Kasumi-1 (cell line): ENCODE data around the gene FOXL3.

Source experiments
- DNase-seq, 2 experiments: peaks; one replicate each; lab custom pipeline; 2025; lab: John Stamatoyannopoulos, UW

Gene FOXL3

DNA sequence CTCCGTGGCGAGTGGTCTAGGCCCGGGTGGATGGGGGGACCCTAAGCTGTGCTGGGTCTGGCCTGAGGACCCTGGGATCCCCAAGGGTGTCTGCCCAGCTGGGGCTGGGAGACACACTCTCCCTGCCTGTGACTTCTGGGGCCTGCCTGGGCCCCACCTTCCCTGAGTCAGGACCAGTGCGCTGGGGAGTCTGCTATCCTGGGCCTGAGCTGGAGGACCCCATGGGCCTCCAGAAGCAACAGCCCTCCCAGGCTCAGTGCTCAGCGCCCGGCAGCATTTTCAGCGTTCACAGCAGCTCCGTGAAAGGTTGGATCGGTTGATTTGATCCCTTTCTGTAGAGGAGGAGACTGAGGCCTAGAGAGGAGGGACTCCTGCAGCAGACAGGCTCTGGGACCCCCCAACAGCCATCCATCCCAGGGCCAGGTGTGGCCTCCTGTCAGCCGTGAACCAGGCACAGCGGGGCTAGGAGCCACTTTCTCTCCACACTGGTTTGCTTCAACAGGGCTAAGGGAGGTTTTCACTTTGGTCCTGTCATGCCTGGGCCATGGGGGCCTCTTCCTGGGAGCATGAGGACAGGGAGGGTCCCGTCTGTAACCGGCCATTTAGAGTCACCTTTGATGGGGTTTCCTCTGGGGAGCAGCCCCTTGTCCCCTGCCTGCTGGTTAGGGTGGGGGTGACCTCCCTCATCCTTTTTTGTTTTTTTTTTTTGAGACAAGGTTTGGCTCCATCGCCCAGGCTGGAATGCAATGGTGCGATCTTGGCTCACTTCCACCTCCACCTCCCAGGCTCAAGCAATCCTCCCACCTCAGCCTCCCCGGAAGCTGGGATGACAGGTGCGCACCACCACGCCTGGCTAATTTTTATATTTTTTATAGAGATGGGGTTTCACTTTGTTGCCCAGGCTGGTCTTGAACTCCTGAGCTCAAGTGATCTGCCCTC is 12.4 kb downstream of the FOXL3 start:
- no peak for DNase-seq

GRCh38 chr7:303425-303824 is 13.5 kb downstream of the FOXL3 start:
- no peak for DNase-seq

GRCh38 chr7:303884-304573 is 14.1 kb downstream of the FOXL3 start:
- no peak for DNase-seq

DNA sequence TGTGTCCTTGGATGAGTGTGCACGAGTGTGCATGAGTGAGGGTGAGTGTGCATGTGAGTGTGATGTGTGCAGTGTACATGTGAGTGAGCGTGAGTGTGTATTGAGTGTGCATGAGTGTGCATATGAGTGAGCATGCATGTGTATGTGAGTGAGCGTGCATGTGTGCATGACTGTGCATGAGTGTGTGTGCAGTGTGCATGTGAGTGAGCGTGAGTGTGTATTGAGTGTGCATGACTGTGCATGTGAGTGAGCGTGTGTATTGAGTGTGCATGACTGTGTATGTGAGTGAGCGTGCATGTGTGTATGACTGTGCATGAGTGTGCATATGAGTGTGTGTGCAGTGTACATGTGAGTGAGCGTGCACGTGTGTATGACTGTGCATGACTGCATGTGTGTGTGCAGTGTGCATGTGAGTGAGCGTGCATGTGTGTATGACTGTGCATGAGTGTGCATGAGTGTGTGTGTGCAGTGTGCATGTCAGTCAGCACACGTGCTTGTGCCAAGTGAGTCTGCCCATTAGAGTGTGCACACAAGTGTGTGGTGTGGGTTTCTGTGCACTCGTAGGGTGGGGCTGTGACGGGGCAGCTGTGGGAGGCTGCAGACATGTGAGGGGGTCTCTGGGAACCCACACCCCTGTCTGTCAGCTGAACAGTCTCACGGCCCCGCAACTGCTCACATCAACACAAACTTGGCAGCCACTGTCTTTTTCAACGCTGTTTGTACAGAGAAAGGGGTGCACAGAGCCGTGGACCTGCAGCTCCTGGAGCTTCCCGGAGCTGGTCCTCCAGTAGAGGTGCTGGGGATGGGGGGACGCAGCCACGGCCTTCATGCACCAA is 14.8 kb downstream of the FOXL3 start:
- DNase-seq = no peak

GRCh38 chr7:305410-306151 is 15.6 kb downstream of the FOXL3 start:
- DNase-seq = no peak

- no peak for DNase-seq
Observed at GRCh38 chr7:307970-308369, 18.0 kb downstream of the FOXL3 start.

DNA sequence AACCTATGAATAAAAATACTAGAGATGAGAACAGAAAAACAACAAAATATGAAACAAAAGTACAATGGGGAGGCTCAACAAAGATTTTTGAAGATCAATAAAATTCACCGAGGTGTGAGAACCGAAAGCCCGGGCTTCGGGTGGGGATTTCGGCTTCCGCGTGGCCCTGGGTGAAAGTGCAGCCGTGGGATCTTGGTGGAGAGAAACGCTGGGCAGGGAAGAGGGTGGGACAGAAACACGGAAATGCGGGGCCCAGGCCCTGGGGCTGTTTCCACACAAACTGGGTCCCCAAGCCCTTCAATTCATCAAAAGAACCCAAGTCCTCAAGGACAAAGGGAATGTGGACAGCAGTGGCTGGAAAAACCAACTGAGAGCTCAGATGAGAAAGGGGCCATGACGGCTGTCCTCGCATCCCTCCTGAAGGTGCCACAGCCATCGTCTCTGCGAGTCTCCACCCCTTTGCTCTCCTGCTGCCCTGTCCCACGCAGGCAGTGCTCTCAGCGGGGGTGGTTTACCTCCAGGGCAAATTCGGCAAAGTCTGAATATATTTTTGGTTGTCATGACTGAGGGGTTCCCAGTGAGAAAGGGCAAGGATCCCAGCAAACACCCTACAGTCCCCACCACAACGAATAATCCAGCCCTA is 19.7 kb downstream of the FOXL3 start:
- DNase-seq = no peak

GRCh38 chr7:311131-311680 is 21.2 kb downstream of the FOXL3 start:
- DNase-seq = no peak

- no peak for DNase-seq
Observed at GRCh38 chr7:311796-312195, 21.8 kb downstream of the FOXL3 start.

DNA sequence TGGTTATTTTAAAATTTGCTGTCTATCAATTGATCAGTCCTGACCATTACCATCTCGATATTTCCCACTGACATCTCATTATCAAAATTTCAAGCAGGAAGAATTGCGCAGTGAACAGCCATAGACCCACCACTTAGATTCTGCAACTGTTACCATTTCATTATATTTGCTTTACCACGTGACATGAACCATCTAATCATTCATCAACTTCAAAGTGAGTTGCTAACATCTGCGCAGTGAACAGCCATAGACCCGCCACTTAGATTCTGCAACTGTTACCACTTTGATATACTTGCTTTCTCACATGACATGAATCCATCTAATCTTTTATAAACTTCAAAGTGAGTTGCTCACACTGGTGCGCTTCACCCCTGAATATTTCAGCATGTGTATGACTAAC is 22.5 kb downstream of the FOXL3 start:
- no peak for DNase-seq

DNA sequence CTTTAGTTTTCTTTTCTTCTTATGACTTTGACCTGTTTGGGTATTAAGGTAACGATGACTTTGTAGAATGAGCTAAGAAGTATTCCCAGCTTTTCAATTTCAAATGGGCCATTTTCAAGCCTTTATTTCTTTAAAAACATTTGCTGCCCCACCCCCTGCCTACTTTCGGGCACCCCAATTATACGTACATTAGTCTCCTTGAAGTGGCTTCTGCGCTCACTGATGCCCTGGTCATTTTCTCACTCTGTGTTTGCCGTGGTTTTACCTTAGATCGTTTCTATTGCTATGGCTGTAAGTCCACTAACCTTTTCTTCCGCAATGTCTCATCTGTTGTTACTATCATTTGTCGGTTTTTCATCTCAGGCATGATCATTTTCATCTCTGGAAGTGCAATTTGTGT is 24.9 kb downstream of the FOXL3 start:
- DNase-seq = no peak

DNA sequence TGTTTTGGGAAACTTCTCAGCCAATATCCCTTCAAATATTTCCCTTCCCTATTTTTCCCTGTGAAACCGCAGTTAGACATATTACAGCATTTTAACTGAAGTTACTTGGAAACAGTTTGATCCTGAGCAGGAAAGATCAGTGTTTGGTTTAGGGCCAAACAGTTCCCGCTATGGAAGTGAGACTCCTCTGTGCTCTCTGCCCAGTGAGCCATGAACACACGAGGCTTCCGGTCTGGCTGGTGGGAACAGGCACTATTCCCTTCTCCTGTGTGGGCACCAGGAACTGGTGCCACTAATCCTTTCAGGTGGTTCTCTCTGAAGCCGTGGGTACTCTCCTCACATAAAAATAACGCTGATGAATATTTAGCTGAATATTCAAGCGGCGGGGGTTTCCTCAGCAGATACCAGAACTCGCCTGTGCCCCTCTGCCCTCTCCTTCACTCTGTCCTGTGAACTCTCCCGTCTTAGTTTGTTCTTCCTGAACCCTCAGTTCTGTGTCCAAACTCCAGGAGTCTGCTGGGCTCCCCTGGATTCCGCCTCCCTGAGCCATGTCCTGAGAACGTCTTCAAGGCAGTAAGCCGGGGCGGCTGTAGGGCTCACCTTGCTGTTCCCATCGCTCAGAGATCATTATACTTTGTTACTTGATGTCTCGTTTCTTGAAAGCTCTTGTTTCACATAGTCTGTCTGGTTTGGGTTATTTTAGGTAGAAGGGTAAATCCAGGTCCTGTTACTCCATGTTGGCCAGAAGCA is 25.7 kb downstream of the FOXL3 start:
- no peak for DNase-seq

DNA sequence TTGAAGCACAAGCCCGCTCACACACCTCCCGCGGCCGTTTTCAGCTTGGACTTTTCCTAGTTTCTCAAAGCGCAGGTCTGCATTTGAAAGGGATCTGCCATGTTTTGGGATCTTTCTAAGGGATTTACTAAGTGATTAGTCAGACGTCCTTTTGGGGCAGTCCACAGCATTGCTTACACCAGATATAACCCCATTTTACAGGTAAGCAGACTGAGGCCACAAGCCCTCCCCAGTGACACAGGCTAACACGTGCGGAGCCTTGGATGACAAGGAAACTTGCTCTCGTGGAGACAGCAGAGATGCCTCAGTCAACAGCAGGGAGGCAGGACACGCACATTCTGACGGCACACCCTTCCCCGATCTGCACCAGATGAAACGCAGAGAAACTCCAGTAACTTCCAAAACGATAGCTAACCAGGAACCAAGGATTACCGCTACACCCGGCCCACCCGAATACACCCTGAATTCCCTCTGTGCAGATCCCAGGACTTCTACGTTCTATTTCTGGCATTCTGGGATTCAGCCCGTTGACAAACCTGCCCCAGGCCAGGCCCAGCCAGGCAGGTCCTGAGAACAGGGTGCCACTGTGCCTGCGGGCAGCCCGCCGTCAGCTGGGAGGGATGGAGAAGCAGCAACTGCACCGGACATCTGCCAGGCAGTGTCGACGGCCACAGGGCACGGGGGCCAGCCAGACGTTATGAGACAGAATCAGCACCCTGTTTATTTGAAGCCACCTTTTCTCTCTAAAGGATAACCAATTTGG is 27.9 kb downstream of the FOXL3 start:
- no peak for DNase-seq

- no peak for DNase-seq
Observed at GRCh38 chr7:318476-318875, 28.5 kb downstream of the FOXL3 start.

DNA sequence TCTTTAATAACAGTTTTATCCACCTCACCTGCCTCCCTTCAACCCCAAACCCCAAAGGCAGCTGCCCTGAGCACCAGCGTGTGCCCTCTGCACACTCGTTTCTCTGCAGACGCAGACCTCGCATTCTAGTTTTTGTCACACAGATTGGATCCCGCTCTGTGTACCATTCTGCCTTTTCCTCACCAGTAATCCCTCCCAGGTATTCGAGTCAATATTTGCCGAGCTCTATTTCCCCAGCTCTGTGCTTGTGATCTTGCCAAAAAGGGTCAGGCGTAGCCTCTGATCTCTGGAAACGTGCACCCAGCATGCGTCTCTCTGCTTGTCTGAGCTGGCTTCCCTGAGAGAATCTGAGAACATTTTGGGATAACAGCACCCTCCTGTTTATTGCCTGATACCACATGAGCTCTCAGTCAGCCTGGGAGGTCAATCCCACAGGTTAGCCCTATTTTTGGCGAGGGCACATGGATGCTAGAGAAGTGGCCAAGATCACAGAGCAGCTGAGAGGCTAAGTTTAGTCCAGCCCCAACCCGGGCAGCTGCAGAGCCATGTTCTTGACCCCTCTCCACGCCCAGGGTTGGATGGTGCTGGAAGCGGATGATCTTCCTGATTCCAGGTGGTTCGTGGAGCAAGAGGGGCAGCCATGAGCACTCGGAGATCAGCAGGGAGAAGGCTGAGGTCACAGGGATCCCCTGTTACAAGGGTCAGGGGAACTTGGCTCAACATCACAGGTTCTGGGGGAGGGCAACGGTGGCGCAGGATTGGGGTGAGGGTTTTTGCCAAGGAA is 29.1 kb downstream of the FOXL3 start:
- no peak for DNase-seq

GRCh38 chr7:320297-320696 is 30.3 kb downstream of the FOXL3 start:
- DNase-seq = no peak

DNA sequence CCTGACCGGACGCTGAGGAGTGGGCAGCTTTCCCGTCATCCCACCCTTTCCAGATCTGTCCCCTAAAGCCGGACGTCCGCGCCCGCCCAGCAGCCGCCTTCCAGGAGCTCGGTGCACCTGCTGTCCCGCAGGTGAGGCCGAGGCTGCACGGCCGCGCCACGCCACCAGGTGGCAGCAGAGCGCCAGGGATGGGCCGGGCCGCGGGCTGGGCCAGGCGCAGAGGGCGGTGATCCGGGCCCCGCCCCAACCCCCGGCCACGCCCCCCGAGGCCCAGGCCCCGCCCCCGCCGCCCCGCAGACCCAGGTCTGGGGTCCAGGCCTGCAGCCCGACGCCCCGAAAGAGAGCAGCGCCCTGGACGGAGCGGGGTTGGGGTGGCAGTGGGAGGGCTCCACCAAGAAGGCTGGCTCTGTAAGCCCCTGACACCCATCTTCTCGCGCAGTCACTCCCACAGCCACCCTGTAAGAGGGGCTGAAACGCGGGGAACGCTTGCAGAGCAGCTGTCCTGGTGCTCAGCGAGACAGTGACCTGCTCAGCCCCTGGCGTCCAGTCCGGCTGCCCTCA is 32.2 kb downstream of the FOXL3 start:
- DNase-seq = no peak

DNA sequence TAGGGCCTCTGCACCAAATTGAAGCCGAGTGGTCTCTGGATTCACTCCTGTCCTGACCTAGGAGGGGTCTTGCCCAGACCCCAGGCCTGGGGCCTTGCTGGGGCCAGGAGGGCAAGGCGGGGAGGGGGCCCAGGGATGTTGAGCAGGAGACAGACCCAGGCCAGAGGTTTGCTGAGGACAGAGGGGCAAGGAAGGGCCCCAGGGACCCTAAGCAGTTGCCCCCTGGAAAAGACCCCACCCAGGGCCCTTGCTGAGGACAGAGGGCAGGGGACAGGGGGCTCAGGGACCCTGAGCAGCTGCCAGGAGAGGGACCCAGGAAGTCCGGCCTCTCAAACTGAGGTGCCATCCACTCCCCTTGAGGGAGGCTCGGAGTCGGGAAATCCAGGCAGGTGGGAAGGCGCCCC is 32.7 kb downstream of the FOXL3 start:
- no peak for DNase-seq
